GM10847 (cell line): ENCODE measurements around the gene DDT.
"Not testable (repeated sequence)": the region's sequence is repeated elsewhere in the genome, so short reads cannot be mapped to it uniquely, and the experiment has no call there.

Experiments used
- POLR2A ChIP-seq: IDR thresholded peaks from 2 replicates; pipeline ENCODE4 v1.6.1; 2011; ENCODE audit not compliant: insufficient read length; ENCODE audit errors: extremely low read depth

The DDT gene

GRCh38 chr22:24002272-24002671, 28.0 kb upstream of the DDT start:
- no peak for TF ChIP-seq POLR2A

- TF ChIP-seq POLR2A: no peak
Measured at GRCh38 chr22:24001314-24001713, 27.1 kb upstream of the DDT start.

GRCh38 chr22:23997092-23997491, 22.9 kb upstream of the DDT start:
- TF ChIP-seq POLR2A: no peak

GRCh38 chr22:23984430-23984829, 10.2 kb upstream of the DDT start:
- TF ChIP-seq POLR2A: no peak

GRCh38 chr22:23979557-23980240, 5.5 kb upstream of the DDT start, which contains the start of gene GSTT2:
Gene GSTT2 (plus strand): TSS chr22:23980134.
- TF ChIP-seq POLR2A: not testable (repeated sequence)

GRCh38 chr22:23970816-23971486, 3.3 kb downstream of the DDT start:
- TF ChIP-seq POLR2A: no peak

- no peak for TF ChIP-seq POLR2A
Measured at GRCh38 chr22:23970201-23970641, 4.0 kb downstream of the DDT start.

GRCh38 chr22:23969071-23969470, 5.2 kb downstream of the DDT start:
- TF ChIP-seq POLR2A: no peak

- not testable (repeated sequence) for TF ChIP-seq POLR2A
Measured at GRCh38 chr22:23966568-23966967, 7.7 kb downstream of the DDT start, which contains the start of gene DDTL. Gene DDTL (plus strand): TSS chr22:23966888. CDS start chr22:23966915, 27 bp downstream.

- not testable (repeated sequence) for TF ChIP-seq POLR2A
Measured at GRCh38 chr22:23961084-23961771, 13.0 kb downstream of the DDT start, which contains the start of gene GSTT2B. Gene GSTT2B (minus strand): TSS chr22:23961195. CDS start chr22:23961131, 64 bp downstream.

GRCh38 chr22:23939017-23939357, 35.3 kb downstream of the DDT start:
- TF ChIP-seq POLR2A: no peak

- no peak for TF ChIP-seq POLR2A
Measured at GRCh38 chr22:23938328-23939016, 35.8 kb downstream of the DDT start.

- no peak for TF ChIP-seq POLR2A
Measured at GRCh38 chr22:23926561-23926960, 47.7 kb downstream of the DDT start.

GRCh38 chr22:23925020-23925606, 49.1 kb downstream of the DDT start:
- no peak for TF ChIP-seq POLR2A

- no peak for TF ChIP-seq POLR2A
Measured at GRCh38 chr22:23922921-23923320, 51.3 kb downstream of the DDT start.
